ENCODE data around the gene CDH4. TPM values are rescaled to one million over a fixed set of nuclear protein-coding genes. Genes with fewer than 3 reads are reported as not detected.

CDH4 gene
- total and polyA plus RNA-seq, 9 of the 15 experiments (the other 6 are each of a cell fraction or from before 2014, with no cell fraction given), result 0.04 TPM; not detected in 8

GRCh38 chr20:61730631-61731362, 478.7 kb downstream of the CDH4 start:
- Histone ChIP-seq H3K4me3 (no peak overlapping the region), H3K4me2 (ENCODE audit: insufficient read depth, low read length) (no peak overlapping the region), H3K9ac (ENCODE audit: insufficient read depth in 1 of 2, low read depth in 2 of 2, low read length in 2 of 2) (no peak overlapping the region), H3K9me1 (ENCODE audit: control insufficient read depth, insufficient read depth, low read length) (no peaks in the 10 kb centered on the region), H3K27ac (ENCODE audit: extremely low read depth, low read depth, low read length) (no peak overlapping the region), H2AFZ (ENCODE audit: low read depth, low read length) (no peak overlapping the region), H4K20me1 (replicated peaks; ENCODE audit: control insufficient read depth, insufficient read depth, low read length) (no peaks in the 10 kb centered on the region), H3K27me3 (ENCODE audit: control insufficient read depth in 2 of 2, insufficient read depth in 2 of 2, low read length in 2 of 2) (peaks cover 7 to 38% of the 10 kb centered on the region in 2 experiments; a peak in 4 of 5 replicates), H3K9me3 (replicated peaks; ENCODE audit: control insufficient read depth, insufficient read depth, low read depth, low read length) (no peaks in the 10 kb centered on the region), H3K36me3 (ENCODE audit: control insufficient read depth, insufficient read depth, low read length) (no peaks in the 10 kb centered on the region), H3K4me1 (replicated peaks in 1 of 2; ENCODE audit: control insufficient read depth in 2 of 2, insufficient read depth in 2 of 2, low read length in 2 of 2) (no peaks in the 10 kb centered on the region; a peak in 1 of 5 replicates), H3K79me2 (ENCODE audit: control insufficient read depth, insufficient read depth, low read length) (no peaks in the 10 kb centered on the region)
- CTCF ChIA-PET (ENCODE audit: low intra/inter-chr PET ratio), result no interaction called here
- no TSS peak for BruUV-seq (replicated peaks)
- in situ Hi-C loops (cut with MboI), result no loop called here
- TF ChIP-seq ZNF140 (CRISPR knock-in tag; IDR thresholded peaks at IDR 0.05), result no peak
- TF ChIP-seq MBD2 (IDR thresholded peaks at IDR 0.05; ENCODE audit: borderline replicate concordance, low read depth), result no peak
- no peak for TF ChIP-seq SRSF3 (IDR thresholded peaks at IDR 0.05; ENCODE audit: insufficient read depth, low read length)
- TF ChIP-seq, protein P1, sequence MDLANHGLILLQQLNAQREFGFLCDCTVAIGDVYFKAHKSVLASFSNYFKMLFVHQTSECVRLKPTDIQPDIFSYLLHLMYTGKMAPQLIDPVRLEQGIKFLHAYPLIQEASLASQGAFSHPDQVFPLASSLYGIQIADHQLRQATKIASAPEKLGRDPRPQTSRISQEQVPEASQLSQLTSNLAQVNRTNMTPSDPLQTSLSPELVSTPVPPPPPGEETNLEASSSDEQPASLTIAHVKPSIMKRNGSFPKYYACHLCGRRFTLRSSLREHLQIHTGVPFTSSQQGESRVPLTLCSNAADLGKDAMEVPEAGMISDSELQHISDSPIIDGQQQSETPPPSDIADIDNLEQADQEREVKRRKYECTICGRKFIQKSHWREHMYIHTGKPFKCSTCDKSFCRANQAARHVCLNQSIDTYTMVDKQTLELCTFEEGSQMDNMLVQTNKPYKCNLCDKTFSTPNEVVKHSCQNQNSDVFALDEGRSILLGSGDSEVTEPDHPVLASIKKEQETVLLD (IDR thresholded peaks at IDR 0.05), result no peak
- TF ChIP-seq, protein P2, sequence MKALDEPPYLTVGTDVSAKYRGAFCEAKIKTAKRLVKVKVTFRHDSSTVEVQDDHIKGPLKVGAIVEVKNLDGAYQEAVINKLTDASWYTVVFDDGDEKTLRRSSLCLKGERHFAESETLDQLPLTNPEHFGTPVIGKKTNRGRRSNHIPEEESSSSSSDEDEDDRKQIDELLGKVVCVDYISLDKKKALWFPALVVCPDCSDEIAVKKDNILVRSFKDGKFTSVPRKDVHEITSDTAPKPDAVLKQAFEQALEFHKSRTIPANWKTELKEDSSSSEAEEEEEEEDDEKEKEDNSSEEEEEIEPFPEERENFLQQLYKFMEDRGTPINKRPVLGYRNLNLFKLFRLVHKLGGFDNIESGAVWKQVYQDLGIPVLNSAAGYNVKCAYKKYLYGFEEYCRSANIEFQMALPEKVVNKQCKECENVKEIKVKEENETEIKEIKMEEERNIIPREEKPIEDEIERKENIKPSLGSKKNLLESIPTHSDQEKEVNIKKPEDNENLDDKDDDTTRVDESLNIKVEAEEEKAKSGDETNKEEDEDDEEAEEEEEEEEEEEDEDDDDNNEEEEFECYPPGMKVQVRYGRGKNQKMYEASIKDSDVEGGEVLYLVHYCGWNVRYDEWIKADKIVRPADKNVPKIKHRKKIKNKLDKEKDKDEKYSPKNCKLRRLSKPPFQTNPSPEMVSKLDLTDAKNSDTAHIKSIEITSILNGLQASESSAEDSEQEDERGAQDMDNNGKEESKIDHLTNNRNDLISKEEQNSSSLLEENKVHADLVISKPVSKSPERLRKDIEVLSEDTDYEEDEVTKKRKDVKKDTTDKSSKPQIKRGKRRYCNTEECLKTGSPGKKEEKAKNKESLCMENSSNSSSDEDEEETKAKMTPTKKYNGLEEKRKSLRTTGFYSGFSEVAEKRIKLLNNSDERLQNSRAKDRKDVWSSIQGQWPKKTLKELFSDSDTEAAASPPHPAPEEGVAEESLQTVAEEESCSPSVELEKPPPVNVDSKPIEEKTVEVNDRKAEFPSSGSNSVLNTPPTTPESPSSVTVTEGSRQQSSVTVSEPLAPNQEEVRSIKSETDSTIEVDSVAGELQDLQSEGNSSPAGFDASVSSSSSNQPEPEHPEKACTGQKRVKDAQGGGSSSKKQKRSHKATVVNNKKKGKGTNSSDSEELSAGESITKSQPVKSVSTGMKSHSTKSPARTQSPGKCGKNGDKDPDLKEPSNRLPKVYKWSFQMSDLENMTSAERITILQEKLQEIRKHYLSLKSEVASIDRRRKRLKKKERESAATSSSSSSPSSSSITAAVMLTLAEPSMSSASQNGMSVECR (CRISPR knock-in tag; IDR thresholded peaks at IDR 0.05), result no peak
- under 1% methylated on average over 12 of the region's 21 CpGs for WGBS (ENCODE audit: insufficient coverage, low coverage, missing lambda C conversion rate)
- ATAC-seq (no peak), FAIRE-seq (no peak), DNase-seq (ENCODE audit: extremely low read depth in 1 of 4, low spot score in 3 of 4) (no peak)
- POLR2A ChIA-PET, result interaction anchor here (0.6 kb wide), 1 partner anchor 71 kb away, joined by 3 read pairs; no protein-coding TSS in a partner anchor
- intact Hi-C loops (cut with micrococcal nuclease), result no loop called here
